ENCODE measurements around the gene SWT1.

The SWT1 gene

GRCh38 chr1:185155600-185156287, 1.2 kb upstream of the SWT1 start:
- TF ChIP-seq GATA3 (IDR thresholded peaks at IDR 0.05; ENCODE audit: low read depth, low read length), result no peak
- no peak for TF ChIP-seq GATA2 (IDR thresholded peaks at IDR 0.05; ENCODE audit: low read depth, low read length)

GRCh38 chr1:185156288-185156853, 596 bp upstream of the SWT1 start:
- 0 out of 2 replicates have a peak, but pooled peaks have one; percentile 26 for TF ChIP-seq GATA2 (IDR thresholded peaks at IDR 0.05; ENCODE audit: low read depth, low read length)
- no peak for TF ChIP-seq GATA3 (IDR thresholded peaks at IDR 0.05; ENCODE audit: low read depth, low read length)

GRCh38 chr1:185157599-185158412, 839 bp downstream of the SWT1 start:
- no peak for TF ChIP-seq GATA3 (IDR thresholded peaks at IDR 0.05; ENCODE audit: low read depth, low read length)
- no peak for TF ChIP-seq GATA2 (IDR thresholded peaks at IDR 0.05; ENCODE audit: low read depth, low read length)

- no peak for TF ChIP-seq GATA2 (IDR thresholded peaks at IDR 0.05; ENCODE audit: low read depth, low read length)
- no peak for TF ChIP-seq GATA3 (IDR thresholded peaks at IDR 0.05; ENCODE audit: low read depth, low read length)
Observed at GRCh38 chr1:185158800-185159199, 1.8 kb downstream of the SWT1 start.

- no peak for TF ChIP-seq GATA3 (IDR thresholded peaks at IDR 0.05; ENCODE audit: low read depth, low read length)
Observed at GRCh38 chr1:185159966-185160365, 3.0 kb downstream of the SWT1 start.

GRCh38 chr1:185162491-185162890, 5.5 kb downstream of the SWT1 start:
- TF ChIP-seq GATA3 (IDR thresholded peaks at IDR 0.05; ENCODE audit: low read depth, low read length), result no peak
- no peak for TF ChIP-seq GATA2 (IDR thresholded peaks at IDR 0.05; ENCODE audit: low read depth, low read length)

GRCh38 chr1:185166106-185166505, 9.1 kb downstream of the SWT1 start:
- TF ChIP-seq GATA2 (IDR thresholded peaks at IDR 0.05; ENCODE audit: low read depth, low read length) (no peak), GATA3 (IDR thresholded peaks at IDR 0.05; ENCODE audit: low read depth, low read length) (no peak)

- TF ChIP-seq GATA3 (IDR thresholded peaks at IDR 0.05; ENCODE audit: low read depth, low read length) (no peak), GATA2 (IDR thresholded peaks at IDR 0.05; ENCODE audit: low read depth, low read length) (no peak)
Observed at GRCh38 chr1:185170291-185170848, 13.4 kb downstream of the SWT1 start.

- TF ChIP-seq GATA2 (IDR thresholded peaks at IDR 0.05; ENCODE audit: low read depth, low read length) (no peak), GATA3 (IDR thresholded peaks at IDR 0.05; ENCODE audit: low read depth, low read length) (no peak)
Observed at GRCh38 chr1:185193756-185194155, 36.8 kb downstream of the SWT1 start.

- TF ChIP-seq GATA3 (IDR thresholded peaks at IDR 0.05; ENCODE audit: low read depth, low read length) (no peak), GATA2 (IDR thresholded peaks at IDR 0.05; ENCODE audit: low read depth, low read length) (no peak)
Observed at GRCh38 chr1:185200889-185201288, 43.9 kb downstream of the SWT1 start.

GRCh38 chr1:185207170-185207569, 50.2 kb downstream of the SWT1 start:
- TF ChIP-seq GATA3 (IDR thresholded peaks at IDR 0.05; ENCODE audit: low read depth, low read length) (no peak), GATA2 (IDR thresholded peaks at IDR 0.05; ENCODE audit: low read depth, low read length) (no peak)

GRCh38 chr1:185207980-185208602, 51.1 kb downstream of the SWT1 start:
- TF ChIP-seq GATA3 (IDR thresholded peaks at IDR 0.05; ENCODE audit: low read depth, low read length) (no peak), GATA2 (IDR thresholded peaks at IDR 0.05; ENCODE audit: low read depth, low read length) (no peak)

GRCh38 chr1:185208626-185209180, 51.7 kb downstream of the SWT1 start:
- no peak for TF ChIP-seq GATA2 (IDR thresholded peaks at IDR 0.05; ENCODE audit: low read depth, low read length)

- TF ChIP-seq GATA3 (IDR thresholded peaks at IDR 0.05; ENCODE audit: low read depth, low read length) (no peak), GATA2 (IDR thresholded peaks at IDR 0.05; ENCODE audit: low read depth, low read length) (no peak)
Observed at GRCh38 chr1:185213091-185213490, 56.1 kb downstream of the SWT1 start.
